OCI-LY1 (cell line): ENCODE measurements around the gene AFTPH.

Experiments used
- H2AFZ ChIP-seq: fragments of 200-600 bp; sonication (generic), shearing (Covaris generic); 2 replicates; pipeline ENCODE4 v1.6.0; 2014; ENCODE audit warnings: antibody characterized with exemption, mild to moderate bottlenecking, low read length
- H3F3A ChIP-seq: fragments of 200-600 bp; sonication (generic), shearing (Covaris generic); 2 replicates; pipeline ENCODE4 v1.6.0; 2014; ENCODE audit warnings: mild to moderate bottlenecking, antibody characterized with exemption, low read length, moderate library complexity; ENCODE audit not compliant: insufficient read depth
- H3K27ac ChIP-seq: fragments of 200-600 bp; sonication (generic); 2 replicates; pipeline ENCODE4 v1.5.1; 2014; ENCODE audit warnings: low read length, mixed run types, mild to moderate bottlenecking, low read depth; ENCODE audit not compliant: poor library complexity, severe bottlenecking
- H3K27me3 ChIP-seq: fragments of 200-600 bp; sonication (generic); 2 replicates; pipeline ENCODE4 v1.6.0; 2014; ENCODE audit warnings: antibody characterized with exemption, mild to moderate bottlenecking, low read length, moderate library complexity; ENCODE audit not compliant: insufficient read depth
- H3K36me3 ChIP-seq: fragments of 200-600 bp; sonication (generic); 2 replicates; pipeline ENCODE4 v1.6.1; 2014; ENCODE audit warnings: mild to moderate bottlenecking, antibody characterized with exemption, low read length, moderate library complexity, mixed read lengths; ENCODE audit not compliant: insufficient read depth
- H3K4me1 ChIP-seq: fragments of 200-600 bp; sonication (generic); 2 replicates; pipeline ENCODE4 v1.5.1; 2014; ENCODE audit warnings: mild to moderate bottlenecking, low read length, moderate library complexity; ENCODE audit not compliant: insufficient read depth, severe bottlenecking
- H3K4me2 ChIP-seq: fragments of 200-600 bp; sonication (generic), shearing (Covaris generic); 2 replicates; pipeline ENCODE4 v1.6.1; 2014; ENCODE audit warnings: low read length
- H3K4me3 ChIP-seq: fragments of 200-600 bp; sonication (generic); 2 replicates; pipeline ENCODE4 v1.5.1; 2014; ENCODE audit warnings: low read length, low read depth, mild to moderate bottlenecking, mixed read lengths; ENCODE audit not compliant: poor library complexity, severe bottlenecking
- H3K79me2 ChIP-seq: fragments of 200-600 bp; shearing (Covaris generic); 2 replicates; pipeline ENCODE4 v1.6.1; 2016; ENCODE audit warnings: mixed run types, low read length, mixed read lengths; ENCODE audit not compliant: insufficient read depth
- H3K9ac ChIP-seq: fragments of 200-600 bp; sonication (generic), shearing (Covaris generic); 2 replicates; pipeline ENCODE4 v1.6.1; 2014; ENCODE audit warnings: mild to moderate bottlenecking, low read length, mixed read lengths
- H3K9me2 ChIP-seq: fragments of 200-600 bp; sonication (generic), shearing (Covaris generic); 2 replicates; pipeline ENCODE4 v1.6.1; 2014; ENCODE audit warnings: low read depth, mild to moderate bottlenecking, low read length, mixed read lengths
- H3K9me3 ChIP-seq: fragments of 200-600 bp; shearing (Covaris generic); 2 replicates; pipeline ENCODE4 v1.6.1; 2014; ENCODE audit warnings: low read length, mixed read lengths
- H4K20me1 ChIP-seq: fragments of 200-600 bp; sonication (generic), shearing (Covaris generic); 2 replicates; pipeline ENCODE4 v1.6.0; 2016; ENCODE audit warnings: mild to moderate bottlenecking, low read length; ENCODE audit not compliant: insufficient read depth
- EZH2 ChIP-seq: fragments of 200-600 bp; sonication (generic), shearing (Covaris generic); IDR thresholded peaks from 2 replicates; pipeline ENCODE4 v1.8.0; 2017; ENCODE audit warnings: borderline replicate concordance, mixed run types, mild to moderate bottlenecking, antibody characterized with exemption, low read length, moderate library complexity, mixed read lengths
- TF ChIP-seq, protein P1 (sequence below): fragments of 200-600 bp; sonication (generic), shearing (Covaris generic); IDR thresholded peaks from 2 replicates; pipeline ENCODE4 v1.5.1; 2017; ENCODE audit warnings: mild to moderate bottlenecking, antibody characterized with exemption, low read length, moderate library complexity, mixed read lengths

The AFTPH gene

DNA sequence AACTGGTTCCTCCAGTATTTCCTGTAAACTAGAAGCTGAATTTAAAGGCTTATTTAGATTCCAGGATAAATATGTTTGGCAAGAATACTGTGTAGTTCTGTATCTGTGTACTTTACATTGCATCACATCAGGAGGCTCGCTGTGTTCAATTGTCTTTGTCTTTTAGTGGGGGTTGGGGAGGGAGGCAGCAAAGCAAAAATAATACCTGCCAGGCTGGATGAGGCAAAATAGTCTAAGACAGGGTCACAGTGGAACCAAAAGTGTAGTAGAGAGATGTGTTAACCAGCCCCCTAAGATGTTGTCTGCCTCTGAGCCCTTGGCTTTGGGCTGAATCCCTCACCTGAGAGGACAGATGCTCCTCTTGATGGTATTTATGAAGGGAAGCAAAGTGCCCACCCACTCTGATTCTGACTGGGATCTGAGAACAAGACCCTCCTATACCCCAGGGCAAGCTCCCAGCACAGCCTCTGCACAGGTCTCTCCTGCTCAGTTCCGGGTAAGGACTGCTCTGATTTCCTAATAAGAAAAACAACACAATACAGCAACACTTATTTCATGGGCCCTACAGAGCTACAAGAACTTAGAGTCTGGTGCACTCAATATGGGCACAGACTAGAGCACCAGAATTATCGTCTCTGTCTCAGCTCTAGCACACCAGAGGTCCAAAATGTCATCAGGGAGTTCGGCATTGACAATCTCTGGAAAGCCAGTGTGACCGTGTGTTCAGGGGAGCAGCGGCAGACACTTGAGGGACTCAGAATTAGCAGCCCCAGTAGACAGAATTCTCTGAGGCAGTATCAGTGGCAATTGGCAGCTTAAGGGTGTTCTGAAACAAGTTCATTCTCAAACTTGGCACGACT, 7.2 kb upstream of the AFTPH start:
- H3K27ac ChIP-seq: no peak overlapping the region
- no peaks in the 10 kb centered on the region for H3K79me2 ChIP-seq
- no peaks in the 10 kb centered on the region for H3K27me3 ChIP-seq
- no peaks in the 10 kb centered on the region for H3K9me2 ChIP-seq
- no peak for TF ChIP-seq EZH2
- TF ChIP-seq, protein P1, sequence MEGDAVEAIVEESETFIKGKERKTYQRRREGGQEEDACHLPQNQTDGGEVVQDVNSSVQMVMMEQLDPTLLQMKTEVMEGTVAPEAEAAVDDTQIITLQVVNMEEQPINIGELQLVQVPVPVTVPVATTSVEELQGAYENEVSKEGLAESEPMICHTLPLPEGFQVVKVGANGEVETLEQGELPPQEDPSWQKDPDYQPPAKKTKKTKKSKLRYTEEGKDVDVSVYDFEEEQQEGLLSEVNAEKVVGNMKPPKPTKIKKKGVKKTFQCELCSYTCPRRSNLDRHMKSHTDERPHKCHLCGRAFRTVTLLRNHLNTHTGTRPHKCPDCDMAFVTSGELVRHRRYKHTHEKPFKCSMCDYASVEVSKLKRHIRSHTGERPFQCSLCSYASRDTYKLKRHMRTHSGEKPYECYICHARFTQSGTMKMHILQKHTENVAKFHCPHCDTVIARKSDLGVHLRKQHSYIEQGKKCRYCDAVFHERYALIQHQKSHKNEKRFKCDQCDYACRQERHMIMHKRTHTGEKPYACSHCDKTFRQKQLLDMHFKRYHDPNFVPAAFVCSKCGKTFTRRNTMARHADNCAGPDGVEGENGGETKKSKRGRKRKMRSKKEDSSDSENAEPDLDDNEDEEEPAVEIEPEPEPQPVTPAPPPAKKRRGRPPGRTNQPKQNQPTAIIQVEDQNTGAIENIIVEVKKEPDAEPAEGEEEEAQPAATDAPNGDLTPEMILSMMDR: no peak
- no peaks in the 10 kb centered on the region for H3K4me1 ChIP-seq
- no peaks in the 10 kb centered on the region for H3K9me3 ChIP-seq
- no peak overlapping the region for H3K9ac ChIP-seq
- no peak overlapping the region for H2AFZ ChIP-seq
- no peak overlapping the region for H3K4me2 ChIP-seq
- H3K4me3 ChIP-seq: no peak overlapping the region
- H3K36me3 ChIP-seq: no peaks in the 10 kb centered on the region
- no peaks in the 10 kb centered on the region for H4K20me1 ChIP-seq
- H3F3A ChIP-seq: no peaks in the 10 kb centered on the region

DNA sequence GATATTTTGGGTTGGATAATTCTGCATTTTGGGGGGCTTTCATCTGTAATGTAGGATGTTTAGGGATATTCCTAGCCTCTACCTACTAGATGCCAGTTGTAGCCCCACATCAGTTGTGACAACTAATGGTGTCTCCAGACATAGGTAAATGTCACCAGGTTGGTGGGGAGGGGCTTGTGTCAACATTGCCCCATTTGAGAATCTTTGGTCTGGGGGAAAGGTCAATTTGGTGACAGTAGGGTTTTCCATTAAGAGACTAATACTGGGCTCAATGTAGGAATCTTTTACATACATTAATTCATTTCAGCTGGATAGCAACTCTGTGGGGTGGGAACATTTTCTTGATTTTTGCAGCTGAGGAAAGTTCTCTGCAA, 6.6 kb upstream of the AFTPH start:
- no peaks in the 10 kb centered on the region for H3F3A ChIP-seq
- no peak overlapping the region for H3K4me3 ChIP-seq
- no peak overlapping the region for H3K4me2 ChIP-seq
- H2AFZ ChIP-seq: no peak overlapping the region
- H3K9ac ChIP-seq: no peak overlapping the region
- no peaks in the 10 kb centered on the region for H3K27me3 ChIP-seq
- H4K20me1 ChIP-seq: no peaks in the 10 kb centered on the region
- no peaks in the 10 kb centered on the region for H3K9me3 ChIP-seq
- peaks cover 2% of the 10 kb centered on the region for H3K4me1 ChIP-seq
- H3K79me2 ChIP-seq: no peaks in the 10 kb centered on the region
- H3K27ac ChIP-seq: no peak overlapping the region
- H3K36me3 ChIP-seq: no peaks in the 10 kb centered on the region
- H3K9me2 ChIP-seq: no peaks in the 10 kb centered on the region
- TF ChIP-seq EZH2: no peak
- TF ChIP-seq, protein P1: no peak

DNA sequence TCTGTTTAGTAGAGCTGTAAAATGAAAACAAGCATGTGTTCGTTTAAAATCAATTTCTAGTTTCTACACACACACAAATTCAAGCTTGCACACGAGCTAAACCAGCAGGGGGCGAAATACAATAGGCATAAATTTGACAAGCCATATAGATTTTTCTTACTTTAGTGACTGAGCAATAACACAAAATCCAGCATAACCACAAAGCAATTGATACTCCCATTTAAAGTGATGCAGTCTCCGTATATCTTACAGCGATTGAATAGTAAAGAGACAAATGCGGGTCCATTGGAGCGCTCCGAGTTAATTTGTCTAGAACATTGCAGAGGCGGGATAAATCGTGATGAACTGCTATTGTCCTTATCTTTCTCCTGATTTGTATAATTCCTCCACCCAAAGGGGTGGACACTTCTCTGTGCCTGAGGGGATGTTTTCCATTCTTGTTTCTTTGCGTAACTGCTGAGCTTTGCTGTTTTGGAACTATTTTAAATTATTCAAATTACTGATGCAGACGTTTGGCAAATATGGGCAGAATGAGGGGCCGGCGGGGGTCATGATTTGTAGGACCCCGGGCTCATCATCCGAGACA, 1.2 kb upstream of the AFTPH start:
- H3K27me3 ChIP-seq: no peaks in the 10 kb centered on the region
- H3K79me2 ChIP-seq: peaks cover 33% of the 10 kb centered on the region
- peak overlapping the region; percentile 86 for H3K9ac ChIP-seq
- H3F3A ChIP-seq: no peaks in the 10 kb centered on the region
- H3K4me3 ChIP-seq: peak overlapping the region; percentile 94
- no peak for TF ChIP-seq EZH2
- TF ChIP-seq, protein P1: peak; percentile 92
- H3K9me3 ChIP-seq: no peaks in the 10 kb centered on the region
- H4K20me1 ChIP-seq: no peaks in the 10 kb centered on the region
- H3K36me3 ChIP-seq: peaks cover 3% of the 10 kb centered on the region; the same call in 1 of the 2 replicates
- H3K4me1 ChIP-seq: peaks cover 29% of the 10 kb centered on the region
- H2AFZ ChIP-seq: peak overlapping the region; percentile 63
- peak overlapping the region; percentile 93 for H3K27ac ChIP-seq
- no peaks in the 10 kb centered on the region for H3K9me2 ChIP-seq
- peak overlapping the region; percentile 91 for H3K4me2 ChIP-seq
